Uterus (tissue), 4 donors: ENCODE data around the gene RIMS1. TPM values are rescaled to one million over a fixed set of nuclear protein-coding genes. Genes with fewer than 3 reads are reported as not detected.

ENCODE experiments used
- DNase-seq, 2 donors: peaks; one replicate each; pipeline ENCODE4 v3.0.0-alpha.2; 2019 to 2020
- H3K27ac ChIP-seq, 2 donors: fragments of 200-600 bp; sonication (generic); 1 replicate in 1 of 2; 2 replicates in 1 of 2; pipeline ENCODE4 v1.5.1; 2016 to 2018
- H3K27me3 ChIP-seq, 2 donors: fragments of 200-600 bp; sonication (generic); one replicate each; pipeline ENCODE4 v1.5.1; 2018 to 2019; ENCODE audit warnings: control low read depth in 1 of 2
- H3K36me3 ChIP-seq, 2 donors: fragments of 200-600 bp; sonication (generic); one replicate each; pipeline ENCODE4 v1.5.1; 2019; ENCODE audit warnings: control low read depth in 1 of 2
- H3K4me1 ChIP-seq, 2 donors: fragments of 200-600 bp; sonication (generic); one replicate each; pipeline ENCODE4 v1.5.1; 2018 to 2019; ENCODE audit warnings: control low read depth in 1 of 2
- H3K4me3 ChIP-seq, 2 donors: fragments of 200-600 bp; sonication (generic); 1 replicate in 1 of 2; 2 replicates in 1 of 2; pipeline ENCODE4 v1.5.1; 2018 to 2019; ENCODE audit warnings: mild to moderate bottlenecking in 1 of 2
- H3K9me3 ChIP-seq, 2 donors: fragments of 200-600 bp; sonication (generic); one replicate each; pipeline ENCODE4 v1.5.1; 2019; ENCODE audit warnings: control low read depth in 1 of 2
- CTCF ChIP-seq, 4 experiments: fragments of 200-600 bp in 2 of 4; fragments of 450-650 bp in 2 of 4; sonication (generic) in 2 of 4; IDR thresholded peaks; one replicate each; pipeline ENCODE4 v1.5.1; 2016 to 2019; ENCODE audit warnings: antibody characterized with exemption in 4 of 4, mild to moderate bottlenecking in 2 of 4, moderate library complexity in 1 of 4
- POLR2A ChIP-seq, 2 donors: fragments of 450-650 bp; IDR thresholded peaks; one replicate each; pipeline ENCODE4 v1.6.1; 2016; ENCODE audit warnings: antibody characterized with exemption in 2 of 2, mild to moderate bottlenecking in 1 of 2, moderate library complexity in 1 of 2
- intact Hi-C: fragments of 100-400 bp; cut with DNase I; formaldehyde crosslinking; loops from one replicate; pipeline ENCODE4 v1.15.1; 2023; ENCODE audit warnings: low total_unique reads
- total RNA-seq, 4 donors: library from RNA; depleted of rRNA in 3 of 4; stranded (reverse); fragments of >200 nt in 3 of 4; gene quantifications; one replicate each; pipeline versions ENCODE4 v1.1.0 to v1.2.4, GENCODE V29; 2014 to 2023
- donor health status: DM: yes; HTN: yes; CAD: no.

RIMS1 gene
- total RNA-seq, 4 donors from 2014 or later = 0.88 to 24.9 TPM; not detected in 2

GRCh38 chr6:72250664-72251063, 364.3 kb downstream of the RIMS1 start:
- H3K27ac ChIP-seq = no peak overlapping the region
- no peak for DNase-seq
- no peaks in the 10 kb centered on the region for H3K9me3 ChIP-seq
- no peak for TF ChIP-seq CTCF (IDR thresholded peaks at IDR 0.05)
- TF ChIP-seq POLR2A (IDR thresholded peaks at IDR 0.05) = no peak
- intact Hi-C loops = no loop called here
- no peaks in the 10 kb centered on the region for H3K4me1 ChIP-seq
- H3K36me3 ChIP-seq = no peaks in the 10 kb centered on the region
- no peaks in the 10 kb centered on the region for H3K27me3 ChIP-seq
- H3K4me3 ChIP-seq = no peak overlapping the region

GRCh38 chr6:72260489-72260888, 374.1 kb downstream of the RIMS1 start:
- Histone ChIP-seq H3K4me3 (no peak overlapping the region), H3K4me1 (no peaks in the 10 kb centered on the region), H3K9me3 (no peaks in the 10 kb centered on the region), H3K27ac (no peak overlapping the region), H3K27me3 (no peaks in the 10 kb centered on the region), H3K36me3 (no peaks in the 10 kb centered on the region)
- intact Hi-C loops = no loop called here
- TF ChIP-seq CTCF (IDR thresholded peaks at IDR 0.05) (no peak), POLR2A (IDR thresholded peaks at IDR 0.05) (no peak)
- DNase-seq = no peak

GRCh38 chr6:72261554-72261953, 375.2 kb downstream of the RIMS1 start:
- Histone ChIP-seq H3K27ac (no peak overlapping the region), H3K36me3 (no peaks in the 10 kb centered on the region), H3K27me3 (no peaks in the 10 kb centered on the region), H3K4me3 (no peak overlapping the region), H3K9me3 (no peaks in the 10 kb centered on the region), H3K4me1 (no peaks in the 10 kb centered on the region)
- intact Hi-C loops = no loop called here
- DNase-seq = no peak
- TF ChIP-seq POLR2A (IDR thresholded peaks at IDR 0.05) (no peak), CTCF (IDR thresholded peaks at IDR 0.05) (no peak)

- Histone ChIP-seq H3K27ac (no peak overlapping the region), H3K4me1 (no peaks in the 10 kb centered on the region), H3K27me3 (no peaks in the 10 kb centered on the region), H3K4me3 (no peak overlapping the region), H3K36me3 (no peaks in the 10 kb centered on the region), H3K9me3 (no peaks in the 10 kb centered on the region)
- DNase-seq = no peak
- intact Hi-C loops = no loop called here
- no peak for TF ChIP-seq POLR2A (IDR thresholded peaks at IDR 0.05)
- TF ChIP-seq CTCF (IDR thresholded peaks at IDR 0.05) = no peak
Measured at GRCh38 chr6:72262254-72262653, 375.9 kb downstream of the RIMS1 start.

GRCh38 chr6:72267470-72267869, 381.1 kb downstream of the RIMS1 start:
- Histone ChIP-seq H3K36me3 (no peaks in the 10 kb centered on the region), H3K27ac (no peak overlapping the region), H3K4me3 (no peak overlapping the region), H3K27me3 (no peaks in the 10 kb centered on the region), H3K9me3 (no peaks in the 10 kb centered on the region), H3K4me1 (no peaks in the 10 kb centered on the region)
- no peak for TF ChIP-seq POLR2A (IDR thresholded peaks at IDR 0.05)
- TF ChIP-seq CTCF (IDR thresholded peaks at IDR 0.05) = no peak
- intact Hi-C loops = no loop called here
- DNase-seq = no peak
